ENCODE data around the gene PUS1.

- TF ChIP-seq CTCF (IDR thresholded peaks at IDR 0.05): no peak
- no peak for TF ChIP-seq POLR2A (IDR thresholded peaks at IDR 0.05)
These were observed 55.3 kb downstream of the PUS1 start for GRCh38 chr12:131984334-131984733.
